AG10803 (cell line): Measurements from ENCODE around the gene PGS1.
"Not testable (repeated sequence)": the region's sequence is repeated elsewhere in the genome, so short reads cannot be mapped to it uniquely, and the experiment has no call there.

Source experiments
- DNase-seq: peaks from one replicate; pipeline ENCODE4 v3.0.0; 2010; ENCODE audit warnings: low read depth
- H3K4me3 ChIP-seq: 2 replicates; pipeline ENCODE4 v1.5.1; 2011; ENCODE audit warnings: mild to moderate bottlenecking, low read length, control low read depth
- CTCF ChIP-seq: conservative IDR thresholded peaks from 2 replicates; pipeline ENCODE4 v1.5.1; 2011; ENCODE audit warnings: mild to moderate bottlenecking, low read length, control low read depth, inconsistent platforms

The PGS1 gene

GRCh38 chr17:78461799-78462053, 83.3 kb downstream of the PGS1 start:
- DNase-seq = no peak
- no peak for TF ChIP-seq CTCF
- no peak overlapping the region for H3K4me3 ChIP-seq

GRCh38 chr17:78462148-78462547, 83.7 kb downstream of the PGS1 start:
- H3K4me3 ChIP-seq = no peak overlapping the region
- no peak for TF ChIP-seq CTCF
- DNase-seq = no peak

- H3K4me3 ChIP-seq, DNase-seq: not testable (repeated sequence)
Measured at GRCh38 chr17:78466109-78466785, 87.8 kb downstream of the PGS1 start.

- TF ChIP-seq CTCF = no peak
- no peak overlapping the region for H3K4me3 ChIP-seq
- DNase-seq = no peak
Measured at GRCh38 chr17:78466786-78467715, 88.6 kb downstream of the PGS1 start.

GRCh38 chr17:78468366-78468765, 89.9 kb downstream of the PGS1 start:
- no peak overlapping the region for H3K4me3 ChIP-seq
- DNase-seq = no peak
- TF ChIP-seq CTCF = no peak

- TF ChIP-seq CTCF = no peak
- no peak overlapping the region for H3K4me3 ChIP-seq
- no peak for DNase-seq
Measured at GRCh38 chr17:78469443-78469842, 91.0 kb downstream of the PGS1 start.

GRCh38 chr17:78471635-78472034, 93.2 kb downstream of the PGS1 start:
- DNase-seq = no peak
- TF ChIP-seq CTCF = no peak
- H3K4me3 ChIP-seq = no peak overlapping the region
